Measurements from ENCODE around the gene LRRTM3. TPM values are rescaled to one million over a fixed set of nuclear protein-coding genes. Genes with fewer than 3 reads are reported as not detected.

The LRRTM3 gene
- polyA plus RNA-seq, 1 of the 3 experiments (the other 2 are of a cell fraction) = not detected

DNA sequence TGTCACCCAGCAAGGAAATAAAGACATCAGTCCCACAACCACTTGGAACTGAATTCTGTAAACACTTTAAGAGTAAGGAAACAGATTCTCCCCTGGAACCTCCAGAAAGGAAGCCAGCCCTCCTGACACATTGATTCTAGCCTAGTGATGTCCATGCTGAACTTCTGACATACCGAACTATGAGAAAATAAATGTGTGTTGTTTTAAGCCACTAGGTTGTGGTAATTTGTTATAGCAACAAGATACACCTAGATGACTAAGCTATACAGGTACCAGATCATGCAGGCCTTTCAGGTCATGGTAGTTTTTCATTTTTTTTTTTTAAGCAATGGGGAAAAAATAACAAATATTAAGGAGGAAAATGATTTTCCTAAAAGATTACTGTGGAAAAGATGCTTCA, 37.6 kb upstream of the LRRTM3 start:
- Histone ChIP-seq H3K27me3 (ENCODE audit: insufficient read depth) (no peaks in the 10 kb centered on the region; the same call in 1 of the 2 replicates), H3K9ac (no peak overlapping the region), H4K20me1 (ENCODE audit: insufficient read depth) (no peaks in the 10 kb centered on the region), H3K9me2 (no peaks in the 10 kb centered on the region), H3K4me3 (ENCODE audit: low read depth in 2 of 2, low read length in 1 of 2) (no peak overlapping the region), H3K4me2 (no peak overlapping the region), H3K27ac (ENCODE audit: low read depth in 2 of 2, low read length in 1 of 2) (no peak overlapping the region), H3K4me1 (ENCODE audit: control insufficient read depth in 1 of 2, insufficient read depth in 2 of 2, low read depth in 1 of 2, low read length in 1 of 2) (no peaks in the 10 kb centered on the region), H2AFZ (ENCODE audit: low read depth) (no peak overlapping the region), H3F3A (replicated peaks; ENCODE audit: insufficient read depth) (no peaks in the 10 kb centered on the region), H3K36me3 (replicated peaks in 1 of 2; ENCODE audit: control insufficient read depth in 1 of 2, insufficient read depth in 2 of 2, low read length in 1 of 2) (no peaks in the 10 kb centered on the region), H3K79me2 (ENCODE audit: insufficient read depth) (no peaks in the 10 kb centered on the region), H3K9me3 (no peaks in the 10 kb centered on the region)
- ChIA-PET POLR2A (no interaction called here), CTCF (no interaction called here)
- no peak for DNase-seq
- TF ChIP-seq MXI1 (IDR thresholded peaks at IDR 0.05; ENCODE audit: low read depth, low read length) (no peak), ELF1 (IDR thresholded peaks at IDR 0.05) (no peak), TEAD4 (IDR thresholded peaks at IDR 0.05; ENCODE audit: borderline replicate concordance, insufficient read depth) (no peak)
- TF ChIP-seq, protein P1, sequence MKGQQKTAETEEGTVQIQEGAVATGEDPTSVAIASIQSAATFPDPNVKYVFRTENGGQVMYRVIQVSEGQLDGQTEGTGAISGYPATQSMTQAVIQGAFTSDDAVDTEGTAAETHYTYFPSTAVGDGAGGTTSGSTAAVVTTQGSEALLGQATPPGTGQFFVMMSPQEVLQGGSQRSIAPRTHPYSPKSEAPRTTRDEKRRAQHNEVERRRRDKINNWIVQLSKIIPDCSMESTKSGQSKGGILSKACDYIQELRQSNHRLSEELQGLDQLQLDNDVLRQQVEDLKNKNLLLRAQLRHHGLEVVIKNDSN (IDR thresholded peaks at IDR 0.05; ENCODE audit: borderline replicate concordance, low read depth) = no peak
- 5% methylated on average over 1 of the region's 1 CpG for WGBS (ENCODE audit: low lambda C conversion rate)

DNA sequence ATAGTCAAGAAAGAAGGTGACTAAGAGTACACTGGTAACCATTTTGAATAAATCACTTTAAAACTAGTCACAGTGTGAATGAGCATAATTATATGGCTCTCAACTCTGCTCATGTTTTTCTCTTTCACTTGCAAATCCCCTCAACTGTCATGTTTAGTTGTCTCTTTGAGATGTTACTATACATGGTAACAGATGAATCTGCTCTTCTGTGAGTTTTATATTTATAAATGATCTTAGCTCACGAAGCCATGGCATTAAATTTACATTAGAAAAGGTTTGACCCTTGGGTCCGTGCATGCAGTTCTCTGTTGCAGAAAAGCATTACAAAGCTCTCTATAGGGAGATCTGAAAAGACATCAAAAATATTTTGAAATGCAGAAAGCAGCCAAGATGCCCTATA, 33.0 kb upstream of the LRRTM3 start:
- DNase-seq = no peak
- ChIA-PET POLR2A (no interaction called here), CTCF (interaction anchor here (0.7 to 0.8 kb wide), 2 partner anchors 39 to 146 kb away, joined by 3 read pairs; no protein-coding TSS in a partner anchor)
- no peaks in the 10 kb centered on the region for H3K79me2 ChIP-seq (ENCODE audit: insufficient read depth)
- H3K27ac ChIP-seq (ENCODE audit: low read depth in 2 of 2, low read length in 1 of 2) = no peak overlapping the region
- H3F3A ChIP-seq (replicated peaks; ENCODE audit: insufficient read depth) = no peaks in the 10 kb centered on the region
- H3K4me1 ChIP-seq (ENCODE audit: control insufficient read depth in 1 of 2, insufficient read depth in 2 of 2, low read depth in 1 of 2, low read length in 1 of 2) = no peaks in the 10 kb centered on the region
- H4K20me1 ChIP-seq (ENCODE audit: insufficient read depth) = no peaks in the 10 kb centered on the region
- no peak overlapping the region for H2AFZ ChIP-seq (ENCODE audit: low read depth)
- TF ChIP-seq MXI1 (IDR thresholded peaks at IDR 0.05; ENCODE audit: low read depth, low read length) (no peak), ELF1 (IDR thresholded peaks at IDR 0.05) (no peak), REST (IDR thresholded peaks at IDR 0.05; ENCODE audit: low read depth, low read length) (no peak), CHD2 (IDR thresholded peaks at IDR 0.05; ENCODE audit: low read length, partially characterized antibody) (no peak), RFX5 (IDR thresholded peaks at IDR 0.05; ENCODE audit: low read length) (no peak), CTCF (IDR thresholded peaks at IDR 0.05) (no peak), JUND (IDR thresholded peaks at IDR 0.05) (no peak), TAF1 (IDR thresholded peaks at IDR 0.05; ENCODE audit: borderline replicate concordance, low read depth, low read length) (no peak), SMC3 (IDR thresholded peaks at IDR 0.05; ENCODE audit: low read depth, low read length) (no peak), NRF1 (IDR thresholded peaks at IDR 0.05; ENCODE audit: low read depth, low read length) (no peak), GATA2 (CRISPR knock-in tag; IDR thresholded peaks at IDR 0.05) (no peak), EP300 (IDR thresholded peaks at IDR 0.05; ENCODE audit: borderline replicate concordance in 1 of 2, low read depth in 1 of 2, low read length in 1 of 2) (no peak), POLR2AphosphoS5 (IDR thresholded peaks at IDR 0.05; ENCODE audit: low read depth, low read length) (no peak), FOSL2 (IDR thresholded peaks at IDR 0.05; ENCODE audit: borderline replicate concordance, low read depth) (no peak), FOXJ3 (CRISPR knock-in tag; IDR thresholded peaks at IDR 0.05) (no peak), IRF3 (IDR thresholded peaks at IDR 0.05; ENCODE audit: low read depth, low read length) (no peak), MAX (IDR thresholded peaks at IDR 0.05; ENCODE audit: low read depth) (no peak), USF2 (IDR thresholded peaks at IDR 0.05; ENCODE audit: borderline replicate concordance, low read depth, low read length) (no peak)
- WGBS (ENCODE audit: low lambda C conversion rate) = 0% methylated on average over 2 of the region's 2 CpGs
- H3K9me2 ChIP-seq = no peaks in the 10 kb centered on the region
- H3K27me3 ChIP-seq (ENCODE audit: insufficient read depth) = no peaks in the 10 kb centered on the region
- no peak overlapping the region for H3K4me3 ChIP-seq (ENCODE audit: low read depth in 2 of 2, low read length in 1 of 2)
- no peaks in the 10 kb centered on the region for H3K9me3 ChIP-seq
- H3K9ac ChIP-seq = no peak overlapping the region
- H3K36me3 ChIP-seq (replicated peaks in 1 of 2; ENCODE audit: control insufficient read depth in 1 of 2, insufficient read depth in 2 of 2, low read length in 1 of 2) = no peaks in the 10 kb centered on the region
- H3K4me2 ChIP-seq = no peak overlapping the region
